Parathyroid adenoma (tissue), 2 donors: ENCODE results near the gene AWAT2.

Experiments
- H2AFZ ChIP-seq: fragments of 300-600 bp; sonication (generic); one replicate; pipeline ENCODE4 v1.7.0; 2017; ENCODE audit warnings: antibody characterized with exemption, mild to moderate bottlenecking
- H3K27ac ChIP-seq: fragments of 300-600 bp; sonication (generic); one replicate; pipeline ENCODE4 v1.7.0; 2017
- H3K27me3 ChIP-seq: fragments of 300-600 bp; sonication (generic); one replicate; pipeline ENCODE4 v1.7.0; 2017; ENCODE audit warnings: low read length; ENCODE audit not compliant: control insufficient read depth, insufficient read depth
- H3K36me3 ChIP-seq: fragments of 300-600 bp; sonication (generic); one replicate; pipeline ENCODE4 v1.7.0; 2017; ENCODE audit warnings: low read length; ENCODE audit not compliant: control insufficient read depth, insufficient read depth
- H3K4me1 ChIP-seq: fragments of 300-600 bp; sonication (generic); one replicate; pipeline ENCODE4 v1.7.0; 2017; ENCODE audit warnings: control low read depth
- H3K4me2 ChIP-seq: fragments of 300-600 bp; sonication (generic); one replicate; pipeline ENCODE4 v1.7.0; 2017; ENCODE audit warnings: low read length
- H3K4me3 ChIP-seq: fragments of 300-600 bp; sonication (generic); one replicate; pipeline ENCODE4 v1.7.0; 2017; ENCODE audit warnings: low read depth, low read length
- H3K79me2 ChIP-seq: fragments of 300-600 bp; sonication (generic); one replicate; pipeline ENCODE4 v1.7.0; 2017; ENCODE audit warnings: control low read depth
- H3K9ac ChIP-seq: fragments of 300-600 bp; sonication (generic); one replicate; pipeline ENCODE4 v1.7.0; 2017; ENCODE audit warnings: mild to moderate bottlenecking
- H3K9me3 ChIP-seq: fragments of 300-600 bp; sonication (generic); one replicate; pipeline ENCODE4 v1.7.0; 2017; ENCODE audit warnings: low read length; ENCODE audit not compliant: control insufficient read depth
- TF ChIP-seq, protein P1 (sequence below): fragments of 300-600 bp; sonication (generic); IDR thresholded peaks from one replicate; pipeline ENCODE4 v1.7.0; 2017; ENCODE audit warnings: antibody characterized with exemption, mild to moderate bottlenecking
- donor health status: primary hyperparathyroidism.

Gene AWAT2

DNA sequence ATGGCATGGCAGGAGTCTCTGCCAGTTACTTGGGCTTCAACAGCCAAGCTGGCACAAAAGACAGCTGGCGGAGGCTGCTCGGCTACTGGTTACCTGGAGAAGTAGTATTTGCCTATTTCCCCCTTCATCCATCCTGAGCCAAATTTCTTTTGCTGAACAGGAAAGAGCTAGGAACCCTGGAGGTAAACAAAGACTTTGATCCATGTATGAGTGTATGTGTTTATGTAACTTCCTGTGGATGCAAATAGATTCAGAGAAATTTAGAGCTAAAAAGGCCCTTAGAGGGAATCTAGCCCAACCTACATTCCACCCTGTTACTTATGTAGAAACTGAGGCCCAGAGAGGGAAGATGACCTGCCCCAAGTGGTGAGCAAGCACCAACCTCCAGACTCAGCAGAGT lies 11.2 kb downstream of the AWAT2 start:
- Histone ChIP-seq H3K9ac (no peak overlapping the region), H3K4me2 (no peak overlapping the region), H3K27me3 (no peaks in the 10 kb centered on the region), H3K36me3 (no peaks in the 10 kb centered on the region), H3K4me1 (no peaks in the 10 kb centered on the region), H3K4me3 (no peak overlapping the region), H3K27ac (no peak overlapping the region), H2AFZ (no peak overlapping the region), H3K79me2 (no peaks in the 10 kb centered on the region), H3K9me3 (no peaks in the 10 kb centered on the region)
- TF ChIP-seq, protein P1, sequence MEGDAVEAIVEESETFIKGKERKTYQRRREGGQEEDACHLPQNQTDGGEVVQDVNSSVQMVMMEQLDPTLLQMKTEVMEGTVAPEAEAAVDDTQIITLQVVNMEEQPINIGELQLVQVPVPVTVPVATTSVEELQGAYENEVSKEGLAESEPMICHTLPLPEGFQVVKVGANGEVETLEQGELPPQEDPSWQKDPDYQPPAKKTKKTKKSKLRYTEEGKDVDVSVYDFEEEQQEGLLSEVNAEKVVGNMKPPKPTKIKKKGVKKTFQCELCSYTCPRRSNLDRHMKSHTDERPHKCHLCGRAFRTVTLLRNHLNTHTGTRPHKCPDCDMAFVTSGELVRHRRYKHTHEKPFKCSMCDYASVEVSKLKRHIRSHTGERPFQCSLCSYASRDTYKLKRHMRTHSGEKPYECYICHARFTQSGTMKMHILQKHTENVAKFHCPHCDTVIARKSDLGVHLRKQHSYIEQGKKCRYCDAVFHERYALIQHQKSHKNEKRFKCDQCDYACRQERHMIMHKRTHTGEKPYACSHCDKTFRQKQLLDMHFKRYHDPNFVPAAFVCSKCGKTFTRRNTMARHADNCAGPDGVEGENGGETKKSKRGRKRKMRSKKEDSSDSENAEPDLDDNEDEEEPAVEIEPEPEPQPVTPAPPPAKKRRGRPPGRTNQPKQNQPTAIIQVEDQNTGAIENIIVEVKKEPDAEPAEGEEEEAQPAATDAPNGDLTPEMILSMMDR: no peak

DNA sequence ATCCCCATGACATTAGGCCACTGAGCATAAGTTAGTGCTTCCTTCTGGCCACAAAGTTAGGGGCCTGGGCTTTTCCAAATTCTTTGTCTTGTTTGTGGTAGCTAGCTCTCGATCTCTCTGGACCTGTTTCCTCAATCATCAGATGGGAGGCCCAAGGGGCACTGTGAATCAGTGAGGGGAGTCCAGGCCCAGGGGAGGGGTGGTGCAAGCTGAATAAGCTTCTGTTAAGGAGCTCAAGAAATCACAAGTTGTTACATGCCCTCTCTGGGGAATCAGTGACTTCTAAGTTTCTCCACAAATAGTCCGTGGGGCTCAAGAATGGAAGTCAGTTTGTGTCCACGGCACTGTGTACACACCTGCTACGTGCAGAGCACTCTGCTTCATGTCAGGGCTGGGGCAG lies 15.1 kb downstream of the AWAT2 start:
- no peaks in the 10 kb centered on the region for H3K36me3 ChIP-seq
- H3K4me1 ChIP-seq: no peaks in the 10 kb centered on the region
- no peak overlapping the region for H3K4me3 ChIP-seq
- H3K79me2 ChIP-seq: no peaks in the 10 kb centered on the region
- no peak overlapping the region for H3K27ac ChIP-seq
- TF ChIP-seq, protein P1: no peak
- no peak overlapping the region for H3K4me2 ChIP-seq
- no peaks in the 10 kb centered on the region for H3K27me3 ChIP-seq
- H3K9ac ChIP-seq: no peak overlapping the region
- H3K9me3 ChIP-seq: no peaks in the 10 kb centered on the region
- no peak overlapping the region for H2AFZ ChIP-seq

DNA sequence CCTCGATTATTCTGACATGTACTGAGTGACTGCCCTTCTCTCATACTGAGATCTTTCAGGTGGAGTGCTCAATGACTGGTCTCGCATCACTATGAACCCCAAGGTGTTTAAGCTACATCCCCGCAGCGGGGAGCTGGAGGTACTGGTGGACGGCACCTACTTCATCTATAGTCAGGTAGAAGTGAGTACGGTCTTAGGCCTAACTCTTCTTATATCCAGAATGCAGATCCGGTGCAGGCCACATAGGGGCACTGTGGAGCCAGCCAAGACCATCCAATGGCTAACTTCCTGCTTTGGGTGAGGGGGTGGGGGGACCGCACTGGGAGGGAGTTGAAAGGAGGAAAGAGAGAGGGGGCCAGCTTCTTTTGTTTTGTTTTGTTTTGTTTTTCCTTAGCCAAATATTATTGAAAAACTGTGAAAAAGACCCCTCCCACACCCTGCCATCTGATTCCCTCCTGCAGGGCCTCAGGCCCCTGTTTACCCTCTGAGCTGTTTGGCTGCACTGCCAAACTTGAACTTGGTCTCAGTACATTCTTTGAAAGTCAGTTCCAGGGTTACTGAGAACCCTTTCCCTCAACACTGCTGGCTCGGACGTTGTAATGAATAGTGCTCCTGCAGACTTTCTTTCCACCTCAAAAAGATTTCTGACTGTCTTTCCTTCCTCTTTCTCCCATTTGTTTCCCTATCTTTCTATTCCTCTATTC lies 16.2 kb downstream of the AWAT2 start:
- Histone ChIP-seq H3K4me1 (no peaks in the 10 kb centered on the region), H3K27ac (no peak overlapping the region), H3K4me2 (no peak overlapping the region), H3K27me3 (no peaks in the 10 kb centered on the region), H3K9me3 (no peaks in the 10 kb centered on the region), H2AFZ (no peak overlapping the region), H3K4me3 (no peak overlapping the region), H3K9ac (no peak overlapping the region), H3K36me3 (no peaks in the 10 kb centered on the region), H3K79me2 (no peaks in the 10 kb centered on the region)
- TF ChIP-seq, protein P1: peak; percentile 20

DNA sequence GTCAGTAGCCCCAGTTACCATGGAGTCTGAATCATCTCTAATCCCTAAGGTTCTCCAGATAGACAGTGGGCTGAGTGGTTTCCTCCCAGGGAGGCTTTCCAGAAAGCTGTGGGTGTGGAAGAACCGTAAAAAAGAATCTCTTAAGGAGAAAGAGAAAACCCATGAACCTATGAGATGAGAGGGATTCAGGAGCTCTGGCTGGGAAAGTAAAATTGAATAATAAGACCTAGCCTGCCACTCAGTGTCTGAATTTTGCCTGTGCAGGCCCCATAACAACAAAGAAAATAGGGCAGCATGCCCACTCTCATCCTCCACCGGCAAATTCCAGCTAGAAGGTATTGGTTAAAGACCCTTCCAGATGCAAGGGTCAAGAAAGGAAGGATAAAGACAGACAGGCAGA lies 16.9 kb downstream of the AWAT2 start:
- no peaks in the 10 kb centered on the region for H3K27me3 ChIP-seq
- no peak overlapping the region for H3K9ac ChIP-seq

More for the DNA sequence above, 16.9 kb downstream of the AWAT2 start:
- H3K36me3 ChIP-seq: no peaks in the 10 kb centered on the region
- H3K4me2 ChIP-seq: no peak overlapping the region
- TF ChIP-seq, protein P1: no peak
- H3K9me3 ChIP-seq: no peaks in the 10 kb centered on the region
- H3K27ac ChIP-seq: no peak overlapping the region
- H3K4me1 ChIP-seq: no peaks in the 10 kb centered on the region
- H3K79me2 ChIP-seq: no peaks in the 10 kb centered on the region
- H3K4me3 ChIP-seq: no peak overlapping the region
- no peak overlapping the region for H2AFZ ChIP-seq
